NCI-H2196 (cell line): ENCODE results near the gene AKIRIN2.

Experiments used
- DNase-seq: peaks from one replicate; lab custom pipeline; 2025; ENCODE audit not compliant: unreplicated experiment; lab: John Stamatoyannopoulos, UW

The AKIRIN2 gene

GRCh38 chr6:87656857-87657256 is 45.2 kb downstream of the AKIRIN2 start:
- no peak for DNase-seq

- DNase-seq: no peak
Observed at GRCh38 chr6:87655824-87656223, 46.2 kb downstream of the AKIRIN2 start.

- DNase-seq: no peak
Observed at GRCh38 chr6:87654875-87655454, 47.1 kb downstream of the AKIRIN2 start.

- DNase-seq: no peak
Observed at GRCh38 chr6:87654122-87654521, 47.9 kb downstream of the AKIRIN2 start.

GRCh38 chr6:87653074-87653962 is 48.7 kb downstream of the AKIRIN2 start:
- no peak for DNase-seq

GRCh38 chr6:87645080-87645479 is 57.0 kb downstream of the AKIRIN2 start:
- no peak for DNase-seq

- peak; percentile 10 for DNase-seq
Observed at GRCh38 chr6:87641065-87641692, 60.9 kb downstream of the AKIRIN2 start.

- no peak for DNase-seq
Observed at GRCh38 chr6:87639373-87639772, 62.7 kb downstream of the AKIRIN2 start.

- no peak for DNase-seq
Observed at GRCh38 chr6:87637106-87637505, 64.9 kb downstream of the AKIRIN2 start.

GRCh38 chr6:87636315-87636714 is 65.7 kb downstream of the AKIRIN2 start:
- DNase-seq: no peak

- no peak for DNase-seq
Observed at GRCh38 chr6:87633851-87634250, 68.2 kb downstream of the AKIRIN2 start.

GRCh38 chr6:87630746-87631145 is 71.3 kb downstream of the AKIRIN2 start:
- DNase-seq: no peak

- DNase-seq: no peak
Observed at GRCh38 chr6:87628881-87629280, 73.2 kb downstream of the AKIRIN2 start.

- no peak for DNase-seq
Observed at GRCh38 chr6:87628424-87628823, 73.6 kb downstream of the AKIRIN2 start.
